Sigmoid colon (tissue), 4 donors: ENCODE results near the gene LMBR1.

Source experiments
- CTCF ChIP-seq, 4 experiments: fragments of 450-650 bp in 3 of 4; fragments of 200-600 bp in 1 of 4; IDR thresholded peaks; one replicate each; pipeline ENCODE4 v1.5.1; 2016 to 2019; ENCODE audit warnings: antibody characterized with exemption in 4 of 4, mild to moderate bottlenecking in 3 of 4, moderate library complexity in 2 of 4
- EP300 ChIP-seq, 4 donors: sonication (generic); formaldehyde crosslinking; IDR thresholded peaks; one replicate each; pipeline ENCODE4 v1.6.1; 2017; ENCODE audit warnings: antibody characterized with exemption in 4 of 4
- POLR2A ChIP-seq, 2 donors: fragments of 450-650 bp; IDR thresholded peaks; one replicate each; pipeline ENCODE4 v1.6.1; 2016; ENCODE audit warnings: antibody characterized with exemption in 2 of 2, mild to moderate bottlenecking in 2 of 2, moderate library complexity in 2 of 2
- POLR2AphosphoS5 ChIP-seq, 4 donors: sonication (generic); formaldehyde crosslinking; IDR thresholded peaks; one replicate each; pipeline ENCODE4 v1.6.1; 2017; ENCODE audit warnings: antibody characterized with exemption in 4 of 4

- TF ChIP-seq CTCF (IDR thresholded peaks at IDR 0.05) = no peak
- no peak for TF ChIP-seq POLR2A (IDR thresholded peaks at IDR 0.05)
- no peak for TF ChIP-seq EP300 (IDR thresholded peaks at IDR 0.05)
- no peak for TF ChIP-seq POLR2AphosphoS5 (IDR thresholded peaks at IDR 0.05)
Measured at GRCh38 chr7:156731651-156732050, 161.3 kb downstream of the LMBR1 start.
